HepG2 (cell line): Measurements from ENCODE around the gene RPGRIP1. TPM values are rescaled to one million over a fixed set of nuclear protein-coding genes. Genes with fewer than 3 reads are reported as not detected.

ENCODE experiments used
- ASH2L ChIP-seq: fragments of 300-600, 200-600 bp; sonication (generic); IDR thresholded peaks from 2 replicates; pipeline ENCODE4 v1.7.0; 2017; ENCODE audit warnings: low read depth, mild to moderate bottlenecking, moderate library complexity, mixed read lengths, low read length; ENCODE audit not compliant: insufficient read length
- BRF2 ChIP-seq: sonication (generic); formaldehyde crosslinking; IDR thresholded peaks from 2 replicates; pipeline ENCODE4 v1.8.1; 2022; ENCODE audit warnings: mild to moderate bottlenecking, missing genetic modification reagents
- HNF4A ChIP-seq: sonication (generic); formaldehyde crosslinking; IDR thresholded peaks from 2 replicates; pipeline ENCODE4 v1.4.0; 2020; ENCODE audit warnings: missing genetic modification reagents
- MAFF ChIP-seq: IDR thresholded peaks from 2 replicates; pipeline ENCODE4 v1.6.1; 2011; ENCODE audit warnings: low read depth, low read length, improper control_type of control experiment
- MAFK ChIP-seq, 2 experiments: IDR thresholded peaks in 1 of 2; conservative IDR thresholded peaks in 1 of 2; 2 replicates each; pipeline ENCODE4 v1.6.1; 2011; ENCODE audit warnings: improper control_type of control experiment in 2 of 2, low read length in 2 of 2
- SP4 ChIP-seq: sonication (generic); formaldehyde crosslinking; IDR thresholded peaks from 2 replicates; pipeline ENCODE4 v1.8.1; 2023; ENCODE audit warnings: mild to moderate bottlenecking, missing genetic modification reagents
- XRCC5 ChIP-seq: fragments of 200-400 bp; formaldehyde crosslinking; optimal IDR thresholded peaks from 2 replicates; pipeline ENCODE3; 2017; ENCODE audit warnings: mild to moderate bottlenecking, low read length
- ZBTB49 ChIP-seq: sonication (generic); formaldehyde crosslinking; IDR thresholded peaks from 2 replicates; pipeline ENCODE4 v1.4.0; 2020; ENCODE audit warnings: missing genetic modification reagents, borderline replicate concordance
- ZNF275 ChIP-seq: sonication (generic); formaldehyde crosslinking; IDR thresholded peaks from 2 replicates; pipeline ENCODE4 v1.8.0; 2022; ENCODE audit warnings: missing genetic modification reagents, mild to moderate bottlenecking, inconsistent platforms, borderline replicate concordance
- ZNF30 ChIP-seq: sonication (generic); formaldehyde crosslinking; IDR thresholded peaks from 2 replicates; pipeline ENCODE4 v1.5.0; 2020; ENCODE audit warnings: mild to moderate bottlenecking, missing genetic modification reagents
- ZNF326 ChIP-seq: sonication (generic); formaldehyde crosslinking; IDR thresholded peaks from 2 replicates; pipeline ENCODE4 v1.4.0; 2020; ENCODE audit warnings: missing genetic modification reagents, borderline replicate concordance
- ZNF335 ChIP-seq: sonication (generic); formaldehyde crosslinking; IDR thresholded peaks from 2 replicates; pipeline ENCODE4 v1.4.0; 2020; ENCODE audit warnings: missing genetic modification reagents
- ZNF652 ChIP-seq: IDR thresholded peaks from 2 replicates; pipeline ENCODE4 v1.6.1; 2016; ENCODE audit warnings: low read depth, borderline replicate concordance
- ZNF746 ChIP-seq: sonication (generic); formaldehyde crosslinking; IDR thresholded peaks from 2 replicates; pipeline ENCODE4 v1.8.0; 2022; ENCODE audit warnings: mild to moderate bottlenecking, missing genetic modification reagents
- ZNF75D ChIP-seq: sonication (generic); formaldehyde crosslinking; IDR thresholded peaks from 2 replicates; pipeline ENCODE4 v1.8.1; 2023; ENCODE audit warnings: missing genetic modification reagents, mild to moderate bottlenecking, borderline replicate concordance
- ZSCAN9 ChIP-seq: IDR thresholded peaks from 2 replicates; pipeline ENCODE4 v1.6.1; 2016; ENCODE audit warnings: borderline replicate concordance
- polyA plus RNA-seq, 8 experiments: library from polyadenylated mRNA; depleted of rRNA in 3 of 8; stranded (reverse) in 7 of 8; unstranded in 1 of 8; fragments of >200 nt; fragmentation: Illumina TruSeq in 4 of 8; extraction: Trizol in 4 of 8; gene quantifications; 2 replicates each; pipeline versions ENCODE4 v1.2.1 to v1.2.3, GENCODE V29; 2011 to 2016; ENCODE audit warnings: low read depth in 4 of 8, missing spikeins in 1 of 8, mixed read lengths in 1 of 8; ENCODE audit not compliant: insufficient read depth in 1 of 8
- total RNA-seq, 5 experiments: library from RNA; depleted of rRNA; stranded (reverse); fragments of >200 nt; fragmentation: Illumina TruSeq; extraction: Trizol; gene quantifications; 2 replicates each; pipeline ENCODE4 v1.2.3, GENCODE V29; 2016; ENCODE audit warnings: low read depth in 1 of 5
- TF ChIP-seq, protein P1 (sequence below): sonication (generic); formaldehyde crosslinking; IDR thresholded peaks from 2 replicates; pipeline ENCODE4 v1.4.0; 2020; ENCODE audit warnings: missing genetic modification reagents
- TF ChIP-seq, protein P2 (sequence below): fragments of 450-650 bp; IDR thresholded peaks from 2 replicates; pipeline ENCODE4 v1.6.1; 2016

The RPGRIP1 gene
- total and polyA plus RNA-seq, 2 of the 13 experiments (the other 11 are each of a cell fraction or from before 2014, with no cell fraction given): 0.13 to 1.1 TPM

- TF ChIP-seq ZNF75D (CRISPR knock-in tag) (no peak), SP4 (CRISPR knock-in tag) (no peak), ZNF30 (peak; percentile 55; the same call in 1 of the 2 replicates), ZNF275 (no peak), ZNF746 (CRISPR knock-in tag) (peak; percentile 71), ZBTB49 (CRISPR knock-in tag) (no peak), ZSCAN9 (CRISPR knock-in tag) (no peak), ZNF335 (no peak), BRF2 (CRISPR knock-in tag) (no peak), XRCC5 (peak; percentile 23), ZNF652 (peak; percentile 34), ZNF326 (CRISPR knock-in tag) (no peak), HNF4A (CRISPR knock-in tag) (no peak), MAFK (conservative IDR thresholded peaks at IDR 0.05 in 1 of 2, IDR thresholded peaks at IDR 0.05 in 1 of 2; ENCODE audit: low read length in 2 of 2) (no peak), ASH2L (no peak), MAFF (no peak)
- TF ChIP-seq, protein P1, sequence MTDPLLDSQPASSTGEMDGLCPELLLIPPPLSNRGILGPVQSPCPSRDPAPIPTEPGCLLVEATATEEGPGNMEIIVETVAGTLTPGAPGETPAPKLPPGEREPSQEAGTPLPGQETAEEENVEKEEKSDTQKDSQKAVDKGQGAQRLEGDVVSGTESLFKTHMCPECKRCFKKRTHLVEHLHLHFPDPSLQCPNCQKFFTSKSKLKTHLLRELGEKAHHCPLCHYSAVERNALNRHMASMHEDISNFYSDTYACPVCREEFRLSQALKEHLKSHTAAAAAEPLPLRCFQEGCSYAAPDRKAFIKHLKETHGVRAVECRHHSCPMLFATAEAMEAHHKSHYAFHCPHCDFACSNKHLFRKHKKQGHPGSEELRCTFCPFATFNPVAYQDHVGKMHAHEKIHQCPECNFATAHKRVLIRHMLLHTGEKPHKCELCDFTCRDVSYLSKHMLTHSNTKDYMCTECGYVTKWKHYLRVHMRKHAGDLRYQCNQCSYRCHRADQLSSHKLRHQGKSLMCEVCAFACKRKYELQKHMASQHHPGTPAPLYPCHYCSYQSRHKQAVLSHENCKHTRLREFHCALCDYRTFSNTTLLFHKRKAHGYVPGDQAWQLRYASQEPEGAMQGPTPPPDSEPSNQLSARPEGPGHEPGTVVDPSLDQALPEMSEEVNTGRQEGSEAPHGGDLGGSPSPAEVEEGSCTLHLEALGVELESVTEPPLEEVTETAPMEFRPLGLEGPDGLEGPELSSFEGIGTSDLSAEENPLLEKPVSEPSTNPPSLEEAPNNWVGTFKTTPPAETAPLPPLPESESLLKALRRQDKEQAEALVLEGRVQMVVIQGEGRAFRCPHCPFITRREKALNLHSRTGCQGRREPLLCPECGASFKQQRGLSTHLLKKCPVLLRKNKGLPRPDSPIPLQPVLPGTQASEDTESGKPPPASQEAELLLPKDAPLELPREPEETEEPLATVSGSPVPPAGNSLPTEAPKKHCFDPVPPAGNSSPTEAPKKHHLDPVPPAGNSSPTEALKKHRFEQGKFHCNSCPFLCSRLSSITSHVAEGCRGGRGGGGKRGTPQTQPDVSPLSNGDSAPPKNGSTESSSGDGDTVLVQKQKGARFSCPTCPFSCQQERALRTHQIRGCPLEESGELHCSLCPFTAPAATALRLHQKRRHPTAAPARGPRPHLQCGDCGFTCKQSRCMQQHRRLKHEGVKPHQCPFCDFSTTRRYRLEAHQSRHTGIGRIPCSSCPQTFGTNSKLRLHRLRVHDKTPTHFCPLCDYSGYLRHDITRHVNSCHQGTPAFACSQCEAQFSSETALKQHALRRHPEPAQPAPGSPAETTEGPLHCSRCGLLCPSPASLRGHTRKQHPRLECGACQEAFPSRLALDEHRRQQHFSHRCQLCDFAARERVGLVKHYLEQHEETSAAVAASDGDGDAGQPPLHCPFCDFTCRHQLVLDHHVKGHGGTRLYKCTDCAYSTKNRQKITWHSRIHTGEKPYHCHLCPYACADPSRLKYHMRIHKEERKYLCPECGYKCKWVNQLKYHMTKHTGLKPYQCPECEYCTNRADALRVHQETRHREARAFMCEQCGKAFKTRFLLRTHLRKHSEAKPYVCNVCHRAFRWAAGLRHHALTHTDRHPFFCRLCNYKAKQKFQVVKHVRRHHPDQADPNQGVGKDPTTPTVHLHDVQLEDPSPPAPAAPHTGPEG (CRISPR knock-in tag): no peak
- TF ChIP-seq, protein P2, sequence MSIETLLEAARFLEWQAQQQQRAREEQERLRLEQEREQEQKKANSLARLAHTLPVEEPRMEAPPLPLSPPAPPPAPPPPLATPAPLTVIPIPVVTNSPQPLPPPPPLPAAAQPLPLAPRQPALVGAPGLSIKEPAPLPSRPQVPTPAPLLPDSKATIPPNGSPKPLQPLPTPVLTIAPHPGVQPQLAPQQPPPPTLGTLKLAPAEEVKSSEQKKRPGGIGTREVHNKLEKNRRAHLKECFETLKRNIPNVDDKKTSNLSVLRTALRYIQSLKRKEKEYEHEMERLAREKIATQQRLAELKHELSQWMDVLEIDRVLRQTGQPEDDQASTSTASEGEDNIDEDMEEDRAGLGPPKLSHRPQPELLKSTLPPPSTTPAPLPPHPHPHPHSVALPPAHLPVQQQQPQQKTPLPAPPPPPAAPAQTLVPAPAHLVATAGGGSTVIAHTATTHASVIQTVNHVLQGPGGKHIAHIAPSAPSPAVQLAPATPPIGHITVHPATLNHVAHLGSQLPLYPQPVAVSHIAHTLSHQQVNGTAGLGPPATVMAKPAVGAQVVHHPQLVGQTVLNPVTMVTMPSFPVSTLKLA: no peak
Measured at GRCh38 chr14:21268617-21269251, 11.1 kb upstream of the RPGRIP1 start (continued).
